K562 (cell line): ENCODE results near the gene CLIP1. TPM values are rescaled to one million over a fixed set of nuclear protein-coding genes. Genes with fewer than 3 reads are reported as not detected.

Experiments used
- C11orf30 ChIP-seq: fragments of 450-650 bp; IDR thresholded peaks from 2 replicates; pipeline ENCODE4 v1.6.1; 2016; ENCODE audit warnings: low read depth, mild to moderate bottlenecking
- CBFA2T3 ChIP-seq: fragments of 450-650 bp; IDR thresholded peaks from 2 replicates; pipeline ENCODE4 v1.6.1; 2017
- FOXM1 ChIP-seq, 2 experiments: fragments of 450-650 bp in 1 of 2; sonication (generic) in 1 of 2; formaldehyde crosslinking in 1 of 2; IDR thresholded peaks; 2 replicates each; pipeline versions ENCODE4 v1.6.1 to v1.9.0; 2017 to 2022; ENCODE audit warnings: low read depth in 2 of 2, mild to moderate bottlenecking in 2 of 2, missing genetic modification reagents in 1 of 2, moderate library complexity in 1 of 2
- GABPB1 ChIP-seq: sonication (generic); formaldehyde crosslinking; IDR thresholded peaks from 2 replicates; pipeline ENCODE4 v1.8.0; 2022; ENCODE audit warnings: mild to moderate bottlenecking, missing genetic modification reagents
- TAF7 ChIP-seq: fragments of 450-650 bp; IDR thresholded peaks from 2 replicates; pipeline ENCODE4 v1.6.1; 2016; ENCODE audit warnings: missing genetic modification characterization, missing compliant biosample characterization
- ZEB2 ChIP-seq: fragments of 450-650 bp; IDR thresholded peaks from 2 replicates; pipeline ENCODE4 v1.6.1; 2016
- polyA plus RNA-seq, 8 experiments: library from polyadenylated mRNA; depleted of rRNA in 4 of 8; stranded (reverse) in 5 of 8; unstranded in 3 of 8; fragments of >200 nt; fragmentation: Nextera tagmentation in 2 of 8; fragmentation: Illumina TruSeq in 1 of 8; extraction: Ambion mirVana in 2 of 8; extraction: Trizol in 1 of 8; gene quantifications; 2 replicates each; pipeline versions ENCODE4 v1.2.1 to v1.2.3, GENCODE V29; 2011 to 2014; ENCODE audit warnings: inconsistent platforms in 1 of 8, missing spikeins in 1 of 8
- total RNA-seq, 7 experiments: library from RNA; depleted of rRNA in 6 of 7; stranded (reverse); fragments of >200 nt in 6 of 7; fragmentation: Illumina TruSeq in 2 of 7; extraction: Trizol in 2 of 7; gene quantifications; 2 replicates each; pipeline versions ENCODE4 v1.2.1 to v1.2.3, GENCODE V29; 2011 to 2021; ENCODE audit warnings: low replicate concordance in 1 of 7
- TF ChIP-seq, protein P1 (sequence below): fragments of 450-650 bp; conservative IDR thresholded peaks from 2 replicates; pipeline ENCODE4 v1.6.1; 2016; ENCODE audit warnings: missing genetic modification characterization, low read depth, mild to moderate bottlenecking, missing compliant biosample characterization, moderate library complexity
- TF ChIP-seq, protein P2 (sequence below): sonication (generic); formaldehyde crosslinking; IDR thresholded peaks from 2 replicates; pipeline ENCODE4 v1.8.0; 2022; ENCODE audit warnings: missing genetic modification reagents, mild to moderate bottlenecking, borderline replicate concordance
- TF ChIP-seq, protein P3 (sequence below): sonication (generic); formaldehyde crosslinking; IDR thresholded peaks from 2 replicates; pipeline ENCODE4 v1.8.0; 2022; ENCODE audit warnings: mild to moderate bottlenecking, missing genetic modification reagents
- TF ChIP-seq, protein P4 (sequence below): sonication (generic); formaldehyde crosslinking; IDR thresholded peaks from 2 replicates; pipeline ENCODE4 v1.8.1; 2023; ENCODE audit warnings: mild to moderate bottlenecking, missing genetic modification reagents, moderate library complexity

Gene CLIP1
- total and polyA plus RNA-seq, 9 of the 15 experiments (the other 6 are each of a cell fraction or from before 2014, with no cell fraction given), result 5.8 to 33.9 (median 27.6) TPM

DNA sequence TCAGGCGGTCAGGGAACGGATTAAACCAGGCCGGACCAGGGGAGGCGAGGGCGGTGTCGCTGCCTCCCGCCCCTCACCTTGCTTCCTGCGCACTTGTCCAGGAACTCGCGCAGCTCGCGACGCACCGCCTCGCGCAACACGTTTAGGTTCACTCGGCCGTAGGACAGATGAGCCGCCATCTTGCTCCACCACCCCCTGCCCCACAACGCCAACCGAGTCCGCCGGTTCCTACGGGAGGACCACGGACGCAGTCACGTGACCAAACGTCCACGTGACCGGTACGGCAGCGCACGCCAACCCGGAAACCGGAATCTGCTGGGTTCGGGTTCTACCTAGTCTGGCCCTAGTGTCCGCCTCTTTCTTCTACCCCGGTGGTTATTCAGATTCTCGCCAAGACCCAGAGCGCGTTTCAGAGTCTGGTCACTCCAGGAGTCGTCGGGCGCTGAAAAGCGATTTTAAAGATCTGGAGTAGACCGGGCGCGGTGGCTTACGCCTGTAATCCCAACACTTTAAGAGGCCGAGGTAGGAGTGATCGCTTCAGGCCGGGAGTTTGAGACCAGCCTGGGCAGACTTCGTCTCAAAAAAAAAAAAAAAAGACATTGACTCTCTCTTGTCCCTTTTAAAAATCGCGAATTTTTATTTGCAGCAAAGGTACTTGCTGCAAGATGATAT, 156.1 kb downstream of the CLIP1 start, which contains the start of gene VPS33A (continued):
- TF ChIP-seq, protein P1, sequence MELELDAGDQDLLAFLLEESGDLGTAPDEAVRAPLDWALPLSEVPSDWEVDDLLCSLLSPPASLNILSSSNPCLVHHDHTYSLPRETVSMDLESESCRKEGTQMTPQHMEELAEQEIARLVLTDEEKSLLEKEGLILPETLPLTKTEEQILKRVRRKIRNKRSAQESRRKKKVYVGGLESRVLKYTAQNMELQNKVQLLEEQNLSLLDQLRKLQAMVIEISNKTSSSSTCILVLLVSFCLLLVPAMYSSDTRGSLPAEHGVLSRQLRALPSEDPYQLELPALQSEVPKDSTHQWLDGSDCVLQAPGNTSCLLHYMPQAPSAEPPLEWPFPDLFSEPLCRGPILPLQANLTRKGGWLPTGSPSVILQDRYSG (tag), result peak; percentile 17; the same call in 1 of the 2 replicates
- TF ChIP-seq GABPB1 (peak; percentile 87), CBFA2T3 (peak; percentile 46; the same call in 1 of the 2 replicates), TAF7 (tag) (peak; percentile 59; the same call in 1 of the 2 replicates), ZEB2 (peak; percentile 77; the same call in 1 of the 2 replicates), FOXM1 (IDR thresholded peaks at IDR 0.05; ENCODE audit: low read depth) (peak; percentile 78), FOXM1 (CRISPR knock-in tag; IDR thresholded peaks at IDR 0.05; ENCODE audit: low read depth) (no peak; the same call in 1 of the 2 replicates), C11orf30 (peak; percentile 100)
- TF ChIP-seq, protein P2, sequence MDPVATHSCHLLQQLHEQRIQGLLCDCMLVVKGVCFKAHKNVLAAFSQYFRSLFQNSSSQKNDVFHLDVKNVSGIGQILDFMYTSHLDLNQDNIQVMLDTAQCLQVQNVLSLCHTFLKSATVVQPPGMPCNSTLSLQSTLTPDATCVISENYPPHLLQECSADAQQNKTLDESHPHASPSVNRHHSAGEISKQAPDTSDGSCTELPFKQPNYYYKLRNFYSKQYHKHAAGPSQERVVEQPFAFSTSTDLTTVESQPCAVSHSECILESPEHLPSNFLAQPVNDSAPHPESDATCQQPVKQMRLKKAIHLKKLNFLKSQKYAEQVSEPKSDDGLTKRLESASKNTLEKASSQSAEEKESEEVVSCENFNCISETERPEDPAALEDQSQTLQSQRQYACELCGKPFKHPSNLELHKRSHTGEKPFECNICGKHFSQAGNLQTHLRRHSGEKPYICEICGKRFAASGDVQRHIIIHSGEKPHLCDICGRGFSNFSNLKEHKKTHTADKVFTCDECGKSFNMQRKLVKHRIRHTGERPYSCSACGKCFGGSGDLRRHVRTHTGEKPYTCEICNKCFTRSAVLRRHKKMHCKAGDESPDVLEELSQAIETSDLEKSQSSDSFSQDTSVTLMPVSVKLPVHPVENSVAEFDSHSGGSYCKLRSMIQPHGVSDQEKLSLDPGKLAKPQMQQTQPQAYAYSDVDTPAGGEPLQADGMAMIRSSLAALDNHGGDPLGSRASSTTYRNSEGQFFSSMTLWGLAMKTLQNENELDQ (CRISPR knock-in tag), result no peak
- TF ChIP-seq, protein P3, sequence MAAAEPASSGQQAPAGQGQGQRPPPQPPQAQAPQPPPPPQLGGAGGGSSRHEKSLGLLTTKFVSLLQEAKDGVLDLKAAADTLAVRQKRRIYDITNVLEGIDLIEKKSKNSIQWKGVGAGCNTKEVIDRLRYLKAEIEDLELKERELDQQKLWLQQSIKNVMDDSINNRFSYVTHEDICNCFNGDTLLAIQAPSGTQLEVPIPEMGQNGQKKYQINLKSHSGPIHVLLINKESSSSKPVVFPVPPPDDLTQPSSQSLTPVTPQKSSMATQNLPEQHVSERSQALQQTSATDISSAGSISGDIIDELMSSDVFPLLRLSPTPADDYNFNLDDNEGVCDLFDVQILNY (CRISPR knock-in tag), result no peak
- TF ChIP-seq, protein P4, sequence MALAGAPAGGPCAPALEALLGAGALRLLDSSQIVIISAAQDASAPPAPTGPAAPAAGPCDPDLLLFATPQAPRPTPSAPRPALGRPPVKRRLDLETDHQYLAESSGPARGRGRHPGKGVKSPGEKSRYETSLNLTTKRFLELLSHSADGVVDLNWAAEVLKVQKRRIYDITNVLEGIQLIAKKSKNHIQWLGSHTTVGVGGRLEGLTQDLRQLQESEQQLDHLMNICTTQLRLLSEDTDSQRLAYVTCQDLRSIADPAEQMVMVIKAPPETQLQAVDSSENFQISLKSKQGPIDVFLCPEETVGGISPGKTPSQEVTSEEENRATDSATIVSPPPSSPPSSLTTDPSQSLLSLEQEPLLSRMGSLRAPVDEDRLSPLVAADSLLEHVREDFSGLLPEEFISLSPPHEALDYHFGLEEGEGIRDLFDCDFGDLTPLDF (CRISPR knock-in tag), result peak; percentile 68; the same call in 1 of the 2 replicates
